ENCODE results near the gene MEA1. TPM values are rescaled to one million over a fixed set of nuclear protein-coding genes. Genes with fewer than 3 reads are reported as not detected.

The MEA1 gene
- total and polyA plus RNA-seq, 10 of the 15 experiments (the other 5 are each of a cell fraction or from before 2014, with no cell fraction given) = 59.1 to 148 (median 96.4) TPM

DNA sequence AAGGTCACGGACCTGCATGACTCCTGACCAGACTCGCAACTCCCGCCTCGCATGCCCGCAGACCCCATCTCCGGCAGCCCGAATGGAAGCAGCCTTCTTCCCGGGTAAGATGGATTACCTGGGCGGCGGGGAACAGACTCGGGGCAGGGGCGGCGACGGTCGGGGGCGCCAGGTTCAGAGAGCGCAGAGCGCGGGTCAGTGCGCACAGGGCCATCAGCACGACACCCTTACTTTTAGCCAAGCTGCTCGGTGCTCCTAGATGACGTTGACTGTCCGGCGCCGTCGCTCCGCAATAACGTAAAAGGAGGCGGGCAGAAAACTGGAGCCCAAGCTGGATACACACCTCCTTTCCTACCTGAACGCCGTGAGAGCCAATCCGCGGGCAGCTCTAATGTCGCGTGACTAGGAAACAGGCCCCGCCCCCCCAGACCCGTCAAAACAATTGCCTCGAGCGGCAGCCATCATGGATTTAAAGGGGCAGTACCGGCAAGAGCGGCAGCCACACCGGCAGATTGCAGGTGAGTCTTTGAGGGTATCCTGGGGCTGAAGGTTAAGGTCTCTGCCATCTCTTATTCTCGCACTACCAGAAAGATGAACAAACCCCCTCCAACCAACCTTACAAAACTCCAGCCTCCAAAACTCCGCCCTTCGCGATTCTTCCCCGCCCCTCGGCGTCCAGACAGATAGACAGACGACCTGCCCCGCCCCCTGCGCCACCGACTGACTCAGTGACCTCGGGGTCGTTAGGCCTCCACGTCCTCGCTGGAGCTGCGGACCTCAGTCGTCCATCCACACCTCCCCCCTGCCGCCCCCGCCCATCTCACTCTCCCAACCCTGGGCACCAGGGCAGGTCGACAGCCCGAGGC lies 45.7 kb upstream of the MEA1 start, which contains the start of the genes KLC4 and MRPL2 (continued):
- no peak for TF ChIP-seq FOS (IDR thresholded peaks at IDR 0.05; ENCODE audit: borderline replicate concordance, extremely low read depth, insufficient read length)
- peak; percentile 94 for TF ChIP-seq POLR2A (IDR thresholded peaks at IDR 0.05; ENCODE audit: low read depth, low read length)
- no peak for TF ChIP-seq ETV6 (conservative IDR thresholded peaks at IDR 0.05 in 1 of 2, IDR thresholded peaks at IDR 0.05 in 1 of 2; ENCODE audit: borderline replicate concordance in 1 of 2, low read depth in 1 of 2)
- peak; percentile 44 for TF ChIP-seq KLF5 (IDR thresholded peaks at IDR 0.05; ENCODE audit: partially characterized antibody)
- no peak for TF ChIP-seq NFXL1 (IDR thresholded peaks at IDR 0.05; ENCODE audit: borderline replicate concordance)
- peak; percentile 53 for TF ChIP-seq MYC (IDR thresholded peaks at IDR 0.05; ENCODE audit: insufficient read depth, insufficient read length, insufficient replicate concordance, low read length, severe bottlenecking)
- TF ChIP-seq, protein P1, sequence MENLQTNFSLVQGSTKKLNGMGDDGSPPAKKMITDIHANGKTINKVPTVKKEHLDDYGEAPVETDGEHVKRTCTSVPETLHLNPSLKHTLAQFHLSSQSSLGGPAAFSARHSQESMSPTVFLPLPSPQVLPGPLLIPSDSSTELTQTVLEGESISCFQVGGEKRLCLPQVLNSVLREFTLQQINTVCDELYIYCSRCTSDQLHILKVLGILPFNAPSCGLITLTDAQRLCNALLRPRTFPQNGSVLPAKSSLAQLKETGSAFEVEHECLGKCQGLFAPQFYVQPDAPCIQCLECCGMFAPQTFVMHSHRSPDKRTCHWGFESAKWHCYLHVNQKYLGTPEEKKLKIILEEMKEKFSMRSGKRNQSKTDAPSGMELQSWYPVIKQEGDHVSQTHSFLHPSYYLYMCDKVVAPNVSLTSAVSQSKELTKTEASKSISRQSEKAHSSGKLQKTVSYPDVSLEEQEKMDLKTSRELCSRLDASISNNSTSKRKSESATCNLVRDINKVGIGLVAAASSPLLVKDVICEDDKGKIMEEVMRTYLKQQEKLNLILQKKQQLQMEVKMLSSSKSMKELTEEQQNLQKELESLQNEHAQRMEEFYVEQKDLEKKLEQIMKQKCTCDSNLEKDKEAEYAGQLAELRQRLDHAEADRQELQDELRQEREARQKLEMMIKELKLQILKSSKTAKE (IDR thresholded peaks at IDR 0.05; ENCODE audit: low read depth, poor library complexity, severe bottlenecking) = peak; percentile 64
- TF ChIP-seq, protein P2, sequence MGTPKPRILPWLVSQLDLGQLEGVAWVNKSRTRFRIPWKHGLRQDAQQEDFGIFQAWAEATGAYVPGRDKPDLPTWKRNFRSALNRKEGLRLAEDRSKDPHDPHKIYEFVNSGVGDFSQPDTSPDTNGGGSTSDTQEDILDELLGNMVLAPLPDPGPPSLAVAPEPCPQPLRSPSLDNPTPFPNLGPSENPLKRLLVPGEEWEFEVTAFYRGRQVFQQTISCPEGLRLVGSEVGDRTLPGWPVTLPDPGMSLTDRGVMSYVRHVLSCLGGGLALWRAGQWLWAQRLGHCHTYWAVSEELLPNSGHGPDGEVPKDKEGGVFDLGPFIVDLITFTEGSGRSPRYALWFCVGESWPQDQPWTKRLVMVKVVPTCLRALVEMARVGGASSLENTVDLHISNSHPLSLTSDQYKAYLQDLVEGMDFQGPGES (IDR thresholded peaks at IDR 0.05) = no peak
- peak; percentile 67 for TF ChIP-seq RAD51 (IDR thresholded peaks at IDR 0.05)
- TF ChIP-seq ZSCAN29 (IDR thresholded peaks at IDR 0.05) = no peak
- TF ChIP-seq, protein P3, sequence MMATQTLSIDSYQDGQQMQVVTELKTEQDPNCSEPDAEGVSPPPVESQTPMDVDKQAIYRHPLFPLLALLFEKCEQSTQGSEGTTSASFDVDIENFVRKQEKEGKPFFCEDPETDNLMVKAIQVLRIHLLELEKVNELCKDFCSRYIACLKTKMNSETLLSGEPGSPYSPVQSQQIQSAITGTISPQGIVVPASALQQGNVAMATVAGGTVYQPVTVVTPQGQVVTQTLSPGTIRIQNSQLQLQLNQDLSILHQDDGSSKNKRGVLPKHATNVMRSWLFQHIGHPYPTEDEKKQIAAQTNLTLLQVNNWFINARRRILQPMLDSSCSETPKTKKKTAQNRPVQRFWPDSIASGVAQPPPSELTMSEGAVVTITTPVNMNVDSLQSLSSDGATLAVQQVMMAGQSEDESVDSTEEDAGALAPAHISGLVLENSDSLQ (IDR thresholded peaks at IDR 0.05) = peak; percentile 94
- TF ChIP-seq BHLHE40 (IDR thresholded peaks at IDR 0.05; ENCODE audit: borderline replicate concordance in 1 of 2, low read depth in 2 of 2, low read length in 1 of 2) = peak; percentile 83 to 85
- no peak for TF ChIP-seq CHD1 (IDR thresholded peaks at IDR 0.05; ENCODE audit: low read depth, low read length)
- TF ChIP-seq TBL1XR1 (IDR thresholded peaks at IDR 0.05; ENCODE audit: low read depth, low read length) = no peak
- TF ChIP-seq, protein P4, sequence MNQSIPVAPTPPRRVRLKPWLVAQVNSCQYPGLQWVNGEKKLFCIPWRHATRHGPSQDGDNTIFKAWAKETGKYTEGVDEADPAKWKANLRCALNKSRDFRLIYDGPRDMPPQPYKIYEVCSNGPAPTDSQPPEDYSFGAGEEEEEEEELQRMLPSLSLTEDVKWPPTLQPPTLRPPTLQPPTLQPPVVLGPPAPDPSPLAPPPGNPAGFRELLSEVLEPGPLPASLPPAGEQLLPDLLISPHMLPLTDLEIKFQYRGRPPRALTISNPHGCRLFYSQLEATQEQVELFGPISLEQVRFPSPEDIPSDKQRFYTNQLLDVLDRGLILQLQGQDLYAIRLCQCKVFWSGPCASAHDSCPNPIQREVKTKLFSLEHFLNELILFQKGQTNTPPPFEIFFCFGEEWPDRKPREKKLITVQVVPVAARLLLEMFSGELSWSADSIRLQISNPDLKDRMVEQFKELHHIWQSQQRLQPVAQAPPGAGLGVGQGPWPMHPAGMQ (IDR thresholded peaks at IDR 0.05; ENCODE audit: borderline replicate concordance) = no peak
- TF ChIP-seq RELA (IDR thresholded peaks at IDR 0.05; ENCODE audit: borderline replicate concordance, partially characterized antibody) = no peak
- no peak for TF ChIP-seq PAX8 (IDR thresholded peaks at IDR 0.05)
- 0 out of 2 replicates have a peak, but pooled peaks have one; percentile 4 for TF ChIP-seq DPF2 (IDR thresholded peaks at IDR 0.05)
- no peak for TF ChIP-seq YBX1 (IDR thresholded peaks at IDR 0.05)
- TF ChIP-seq SMC3 (IDR thresholded peaks at IDR 0.05; ENCODE audit: borderline replicate concordance, low read length) = no peak
- TF ChIP-seq SREBF1 (IDR thresholded peaks at IDR 0.05; ENCODE audit: low read length) = 0 out of 2 replicates have a peak, but pooled peaks have one; percentile 10
- no peak for TF ChIP-seq CBX3 (IDR thresholded peaks at IDR 0.05; ENCODE audit: borderline replicate concordance, low read depth)
- TF ChIP-seq TAF1 (IDR thresholded peaks at IDR 0.05; ENCODE audit: borderline replicate concordance, low read depth, low read length) = peak; percentile 59
